ENCODE data around the gene KLF1.

DNA sequence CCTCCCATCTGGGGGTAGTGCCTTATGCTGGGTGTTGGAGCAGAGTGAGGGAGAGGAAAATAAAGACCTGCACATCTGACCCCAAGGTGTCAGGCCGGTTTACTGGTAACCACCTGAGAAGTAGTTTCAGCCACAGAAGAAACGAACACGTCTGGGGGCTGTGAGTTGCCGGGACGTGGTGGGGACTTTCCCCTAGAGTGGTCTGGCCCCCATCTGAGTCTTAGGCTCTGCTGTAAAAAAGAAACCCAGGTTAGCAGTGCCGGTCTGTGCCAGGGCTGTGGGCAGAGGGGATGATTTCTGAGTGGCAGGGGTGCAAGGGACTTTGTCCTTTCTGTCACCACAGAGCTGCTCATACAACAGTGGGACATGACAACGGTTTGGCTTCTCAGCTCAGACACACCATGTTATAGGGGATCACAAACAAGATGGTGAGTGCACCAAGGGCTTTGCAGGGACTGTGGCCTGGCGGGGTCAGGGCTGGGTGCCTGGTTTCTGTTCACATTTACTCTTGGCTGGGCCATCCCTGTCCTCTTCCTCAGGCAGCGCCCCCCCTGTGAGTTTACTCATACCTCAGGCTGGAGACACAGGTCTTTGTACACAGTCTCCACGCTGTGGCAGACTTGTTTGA, 13.0 kb upstream of the KLF1 start:
- TF ChIP-seq ZFP3 (CRISPR knock-in tag; IDR thresholded peaks at IDR 0.05) = no peak
- TF ChIP-seq, protein P1, sequence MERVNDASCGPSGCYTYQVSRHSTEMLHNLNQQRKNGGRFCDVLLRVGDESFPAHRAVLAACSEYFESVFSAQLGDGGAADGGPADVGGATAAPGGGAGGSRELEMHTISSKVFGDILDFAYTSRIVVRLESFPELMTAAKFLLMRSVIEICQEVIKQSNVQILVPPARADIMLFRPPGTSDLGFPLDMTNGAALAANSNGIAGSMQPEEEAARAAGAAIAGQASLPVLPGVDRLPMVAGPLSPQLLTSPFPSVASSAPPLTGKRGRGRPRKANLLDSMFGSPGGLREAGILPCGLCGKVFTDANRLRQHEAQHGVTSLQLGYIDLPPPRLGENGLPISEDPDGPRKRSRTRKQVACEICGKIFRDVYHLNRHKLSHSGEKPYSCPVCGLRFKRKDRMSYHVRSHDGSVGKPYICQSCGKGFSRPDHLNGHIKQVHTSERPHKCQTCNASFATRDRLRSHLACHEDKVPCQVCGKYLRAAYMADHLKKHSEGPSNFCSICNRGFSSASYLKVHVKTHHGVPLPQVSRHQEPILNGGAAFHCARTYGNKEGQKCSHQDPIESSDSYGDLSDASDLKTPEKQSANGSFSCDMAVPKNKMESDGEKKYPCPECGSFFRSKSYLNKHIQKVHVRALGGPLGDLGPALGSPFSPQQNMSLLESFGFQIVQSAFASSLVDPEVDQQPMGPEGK (CRISPR knock-in tag; IDR thresholded peaks at IDR 0.05; ENCODE audit: borderline replicate concordance) = no peak
- no peak for TF ChIP-seq CSDC2 (CRISPR knock-in tag; IDR thresholded peaks at IDR 0.05)
